Pancreas (tissue), 10 donors: ENCODE measurements around the gene ZBTB8B. TPM values are rescaled to one million over a fixed set of nuclear protein-coding genes. Genes with fewer than 3 reads are reported as not detected.

ENCODE experiments used
- ATAC-seq, 4 donors: fragments of 200-7000 bp; cut with Tn5 transposase; one replicate each; pipeline versions ENCODE4 v1.8.0 to v1.9.1; 2020; ENCODE audit warnings: mild to moderate bottlenecking in 4 of 4, moderate library complexity in 4 of 4
- DNase-seq, 6 donors: peaks; one replicate each; pipeline ENCODE4 v3.0.0-alpha.2; 2020
- FAIRE-seq: peaks from 2 replicates; lab custom pipeline; 2012; peaks lifted over from hg19 to GRCh38; lab: Jason Lieb, UNC
- H3K27ac ChIP-seq, 4 donors: fragments of 200-600 bp; sonication (generic); 1 replicate in 3 of 4; 2 replicates in 1 of 4; pipeline versions ENCODE4 v1.5.0 to v1.8.0; 2020
- H3K27me3 ChIP-seq, 4 donors: fragments of 200-600 bp; one replicate each; pipeline ENCODE4 v1.8.0; 2021
- H3K36me3 ChIP-seq, 3 donors: fragments of 200-600 bp; sonication (generic) in 1 of 3; one replicate each; pipeline versions ENCODE4 v1.5.0 to v1.8.0; 2020 to 2021
- H3K4me1 ChIP-seq, 3 donors: fragments of 200-600 bp; one replicate each; pipeline ENCODE4 v1.8.0; 2021
- H3K4me3 ChIP-seq, 4 donors: fragments of 200-600 bp; sonication (generic) in 2 of 4; one replicate each; pipeline versions ENCODE4 v1.5.0 to v1.8.0; 2020 to 2021
- H3K9me3 ChIP-seq, 4 donors: fragments of 200-600 bp; one replicate each; pipeline ENCODE4 v1.8.0; 2021
- CTCF ChIP-seq, 4 donors: fragments of 200-600 bp; sonication (generic) in 3 of 4; IDR thresholded peaks; one replicate each; pipeline versions ENCODE4 v1.5.0 to v1.8.0; 2021; ENCODE audit warnings: antibody characterized with exemption in 4 of 4
- WGBS, 2 donors: extraction: QIAGEN DNeasy Blood & Tissue Kit; methylation state at CpG; one replicate each; pipeline ENCODE4 v1.1.7; 2013; 5-methylcytosine and 5-hydroxymethylcytosine counted together
- intact Hi-C, 3 donors: fragments of 100-400 bp; cut with DNase I; formaldehyde crosslinking; loops; one replicate each; pipeline versions ENCODE4 v1.11.1 to v1.14.2; 2022
- polyA plus RNA-seq, 2 donors: library from polyadenylated mRNA; stranded (reverse); fragments of 200-250 nt; gene quantifications; one replicate each; pipeline ENCODE4 v1.2.3, GENCODE V29; 2013
- total RNA-seq, 6 donors: library from RNA; stranded (reverse); fragmentation: NEBNext Ultra II Directional in 4 of 6; extraction: Animal tissue kit (Norgen Biotek cat#: 25700) in 4 of 6; gene quantifications; one replicate each; pipeline versions ENCODE4 v1.2.1 to v1.2.4, GENCODE V29; 2021 to 2023
- donor health status: healthy with polysubstance abuse.
- donor health status: DM: no; HTN: no; CAD: no; lungs with moderate emphysema.
- donor health status: DM: no; HTN: no; CAD: no.
- donor health status: control.
- donor health status: control.
- donor health status: Bipolar disorder and iron deficiency.
- donor health status: DM: yes; HTN: yes; CAD: no.
- donor health status: DM: no; HTN: no; CAD: no.
- donor health status: DM: no; HTN: no; CAD: no.
- donor health status: DM: yes; HTN: yes; CAD: no.

ZBTB8B gene
- total and polyA plus RNA-seq, 8 donors = under 0.01 to 0.06 (median 0.01) TPM

GRCh38 chr1:32498751-32499150, 33.9 kb downstream of the ZBTB8B start:
- no peak for TF ChIP-seq CTCF (IDR thresholded peaks at IDR 0.05)
- 93 to 95% methylated on average over 8 of the region's 8 CpGs for WGBS, 2 donors
- no peaks in the 10 kb centered on the region for H3K9me3 ChIP-seq
- no peak overlapping the region for H3K4me3 ChIP-seq
- FAIRE-seq (no peak), DNase-seq (no peak), ATAC-seq (no peak)
- H3K27me3 ChIP-seq = no peaks in the 10 kb centered on the region
- H3K36me3 ChIP-seq = no peaks in the 10 kb centered on the region
- no peak overlapping the region for H3K27ac ChIP-seq
- intact Hi-C loops = no loop called here
- peaks cover 0 to 5% (median 0%) of the 10 kb centered on the region in 3 donors for H3K4me1 ChIP-seq

GRCh38 chr1:32500387-32501209, 35.7 kb downstream of the ZBTB8B start:
- DNase-seq (peak; percentile 41 to 86 (median 60)), ATAC-seq (peak; percentile 89 to 92 (median 90)), FAIRE-seq (no peak)
- no peaks in the 10 kb centered on the region for H3K27me3 ChIP-seq
- peak overlapping the region; percentile 76 to 89 (median 82) for H3K27ac ChIP-seq
- peak overlapping the region; percentile 66 to 82 (median 72) for H3K4me3 ChIP-seq
- H3K36me3 ChIP-seq = no peaks in the 10 kb centered on the region
- TF ChIP-seq CTCF (IDR thresholded peaks at IDR 0.05) = no peak
- WGBS, 2 donors = 1 to 2% methylated on average over 51 to 99 of the region's 99 CpGs
- intact Hi-C loops = no loop called here
- peaks cover 0 to 5% (median 0%) of the 10 kb centered on the region in 3 donors for H3K4me1 ChIP-seq
- no peaks in the 10 kb centered on the region for H3K9me3 ChIP-seq

DNA sequence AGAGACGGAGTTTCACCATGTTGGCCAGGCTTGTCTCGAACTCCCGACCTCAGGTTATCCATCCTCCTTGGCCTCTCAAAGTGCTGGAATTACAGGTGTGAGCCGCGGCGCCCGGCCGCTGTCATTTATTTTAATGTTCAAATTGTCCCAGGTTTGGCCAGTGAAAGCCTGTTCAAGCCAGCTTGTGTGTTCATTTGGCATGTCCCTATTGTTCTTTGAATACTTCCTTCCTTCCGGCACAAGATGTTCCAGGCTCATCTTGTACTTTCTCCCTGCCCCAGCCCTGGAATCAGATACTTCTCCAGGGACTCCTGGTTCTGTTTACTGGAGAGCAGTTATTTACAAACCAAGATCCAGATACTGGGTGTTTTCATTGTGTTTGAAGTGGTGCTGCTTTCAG, 37.0 kb downstream of the ZBTB8B start:
- WGBS, 2 donors = 81 to 93% methylated on average over 9 of the region's 9 CpGs
- Histone ChIP-seq H3K27ac (no peak overlapping the region), H3K27me3 (no peaks in the 10 kb centered on the region), H3K4me3 (no peak overlapping the region), H3K9me3 (no peaks in the 10 kb centered on the region), H3K4me1 (no peaks in the 10 kb centered on the region), H3K36me3 (no peaks in the 10 kb centered on the region)
- TF ChIP-seq CTCF (IDR thresholded peaks at IDR 0.05) = no peak
- DNase-seq = no peak
- no peak for FAIRE-seq
- ATAC-seq = no peak
- intact Hi-C loops = no loop called here

DNA sequence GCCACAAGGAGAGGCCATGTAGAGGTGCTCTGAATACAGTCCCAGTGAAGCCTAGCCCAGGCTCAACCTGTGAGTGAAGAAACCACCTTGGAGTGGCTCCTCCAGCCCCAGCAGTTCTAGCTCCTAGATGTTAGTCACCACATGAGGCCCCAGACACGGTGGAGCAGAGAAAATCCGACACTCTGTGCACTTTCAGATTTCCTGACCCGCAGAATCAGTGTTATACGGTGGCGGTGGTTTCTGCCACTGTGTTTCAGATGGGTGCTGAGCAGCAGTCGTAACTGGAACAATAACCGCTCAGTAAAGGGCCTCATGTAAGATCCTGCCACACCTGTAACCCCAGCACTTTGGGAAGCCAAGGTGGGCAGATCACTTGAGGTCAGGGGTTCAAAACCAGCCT, 38.3 kb downstream of the ZBTB8B start:
- Histone ChIP-seq H3K9me3 (no peaks in the 10 kb centered on the region), H3K27ac (no peak overlapping the region), H3K4me3 (no peak overlapping the region), H3K4me1 (no peaks in the 10 kb centered on the region), H3K27me3 (no peaks in the 10 kb centered on the region), H3K36me3 (no peaks in the 10 kb centered on the region)
- TF ChIP-seq CTCF (IDR thresholded peaks at IDR 0.05) = no peak
- WGBS, 2 donors = 90 to 92% methylated on average over 7 of the region's 7 CpGs
- no peak for FAIRE-seq
- no peak for DNase-seq
- ATAC-seq = no peak
- intact Hi-C loops = no loop called here

DNA sequence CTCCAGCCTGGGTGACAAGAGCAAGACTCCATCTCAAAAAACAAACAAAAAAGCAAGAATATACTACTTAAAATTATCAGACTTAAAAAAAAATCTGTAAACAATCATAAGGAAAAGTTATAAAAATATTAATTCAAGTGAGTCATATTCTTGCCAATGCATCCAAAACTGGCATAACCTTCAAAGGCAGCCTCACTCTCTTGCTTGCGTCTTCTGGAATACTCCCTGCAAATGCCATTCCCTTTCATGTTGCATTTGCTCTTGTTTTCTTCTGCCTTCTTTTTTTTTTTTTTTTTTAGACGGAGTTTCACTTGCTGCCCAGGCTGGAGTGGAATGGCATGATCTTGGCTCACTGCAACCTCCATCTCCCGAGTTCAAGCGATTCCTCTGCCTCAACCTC, 42.1 kb downstream of the ZBTB8B start:
- Histone ChIP-seq H3K27me3 (no peaks in the 10 kb centered on the region), H3K36me3 (no peaks in the 10 kb centered on the region), H3K27ac (no peak overlapping the region), H3K4me3 (no peak overlapping the region), H3K9me3 (no peaks in the 10 kb centered on the region), H3K4me1 (no peaks in the 10 kb centered on the region)
- WGBS, 2 donors = 78 to 83% methylated on average over 4 of the region's 4 CpGs
- TF ChIP-seq CTCF (IDR thresholded peaks at IDR 0.05) = no peak
- no peak for FAIRE-seq
- intact Hi-C loops = no loop called here
- ATAC-seq = no peak
- DNase-seq = no peak
